HCT116 (cell line): ENCODE measurements around the gene SEMA5B.

Experiments
- ATF3 ChIP-seq: IDR thresholded peaks from 2 replicates; pipeline ENCODE4 v1.6.1; 2012
- CEBPB ChIP-seq: IDR thresholded peaks from 2 replicates; pipeline ENCODE4 v1.6.1; 2012; ENCODE audit warnings: low read depth
- CTCF ChIP-seq, 3 experiments: fragments of 200-600 bp in 1 of 3; sonication (generic) in 1 of 3; IDR thresholded peaks in 2 of 3; conservative IDR thresholded peaks in 1 of 3; 2 replicates each; pipeline ENCODE4 v1.5.1; 2012 to 2017; ENCODE audit warnings: low read depth in 2 of 3, low read length in 2 of 3, antibody characterized with exemption in 1 of 3, borderline replicate concordance in 1 of 3, control low read depth in 1 of 3, mild to moderate bottlenecking in 1 of 3, mixed read lengths in 1 of 3, mixed run types in 1 of 3, moderate library complexity in 1 of 3; ENCODE audit not compliant: insufficient read depth in 1 of 3
- EGR1 ChIP-seq: IDR thresholded peaks from 2 replicates; pipeline ENCODE4 v1.6.1; 2012; ENCODE audit warnings: low read depth
- EZH2 ChIP-seq: fragments of 200-600 bp; sonication (generic); IDR thresholded peaks from 2 replicates; pipeline ENCODE4 v1.6.1; 2017; ENCODE audit warnings: antibody characterized with exemption, mixed run types
- EZH2phosphoT487 ChIP-seq: fragments of 200-600 bp; IDR thresholded peaks from 2 replicates; pipeline ENCODE4 v1.6.1; 2018; ENCODE audit warnings: antibody characterized with exemption, borderline replicate concordance
- JUND ChIP-seq: IDR thresholded peaks from 2 replicates; pipeline ENCODE4 v1.6.1; 2012
- MAX ChIP-seq: IDR thresholded peaks from 2 replicates; pipeline ENCODE4 v1.6.1; 2012
- POLR2A ChIP-seq: IDR thresholded peaks from 2 replicates; pipeline ENCODE4 v1.7.0; 2011; ENCODE audit warnings: borderline replicate concordance; ENCODE audit not compliant: insufficient read depth, insufficient read length; ENCODE audit errors: extremely low read depth
- POLR2AphosphoS5 ChIP-seq: IDR thresholded peaks from 2 replicates; pipeline ENCODE4 v1.6.1; 2011; ENCODE audit warnings: mild to moderate bottlenecking, low read depth, low read length, moderate library complexity
- REST ChIP-seq: IDR thresholded peaks from 2 replicates; pipeline ENCODE4 v1.6.1; 2012; ENCODE audit warnings: low read depth
- SIN3A ChIP-seq: IDR thresholded peaks from 2 replicates; pipeline ENCODE4 v1.6.1; 2012; ENCODE audit warnings: low read depth
- ZNF274 ChIP-seq: fragments of 200-500 bp; sonication (Bioruptor generic); IDR thresholded peaks from 2 replicates; pipeline ENCODE4 v1.6.1; 2014; ENCODE audit warnings: mild to moderate bottlenecking, low read depth, low read length, inconsistent platforms

- TF ChIP-seq CTCF (IDR thresholded peaks at IDR 0.05 in 2 of 3, conservative IDR thresholded peaks at IDR 0.05 in 1 of 3; ENCODE audit: borderline replicate concordance in 1 of 3, insufficient read depth in 1 of 3, low read depth in 2 of 3, low read length in 2 of 3) (no peak), POLR2A (no peak), POLR2AphosphoS5 (no peak), EZH2phosphoT487 (no peak), EZH2 (no peak), CEBPB (no peak), SIN3A (no peak), ZNF274 (no peak), EGR1 (no peak), JUND (no peak), ATF3 (no peak), REST (no peak), MAX (no peak)
These were observed 26.7 kb upstream of the SEMA5B start for GRCh38 chr3:123054109-123054778.
